ENCODE data around the gene IFNA17. TPM values are rescaled to one million over a fixed set of nuclear protein-coding genes. Genes with fewer than 3 reads are reported as not detected.
"Not testable (repeated sequence)": the region's sequence is repeated elsewhere in the genome, so short reads cannot be mapped to it uniquely, and the experiment has no call there.

The IFNA17 gene
- total RNA-seq, 1 donor from 2014 or later, result not detected

DNA sequence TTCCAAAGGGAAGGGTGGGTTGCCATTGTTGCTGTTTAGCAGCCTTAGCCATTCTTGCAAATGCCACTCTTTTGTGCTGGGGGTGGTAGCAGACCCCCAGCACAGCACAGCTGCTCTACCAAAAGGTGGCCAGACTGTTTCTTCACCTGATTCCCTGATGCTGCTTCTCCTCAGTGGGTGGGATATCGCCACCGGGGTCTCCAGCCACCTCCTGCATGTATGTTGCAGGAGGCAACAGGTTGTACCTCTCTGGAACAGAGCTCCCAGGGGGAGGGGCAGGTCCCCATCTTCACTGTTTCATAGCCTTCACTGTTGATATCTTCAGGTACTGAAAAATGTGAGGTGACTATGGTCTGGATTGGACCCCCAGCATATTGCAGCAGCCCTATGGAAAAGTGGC, 17.2 kb downstream of the IFNA17 start:
- not testable (repeated sequence) for DNase-seq (ENCODE audit: low spot score)

DNA sequence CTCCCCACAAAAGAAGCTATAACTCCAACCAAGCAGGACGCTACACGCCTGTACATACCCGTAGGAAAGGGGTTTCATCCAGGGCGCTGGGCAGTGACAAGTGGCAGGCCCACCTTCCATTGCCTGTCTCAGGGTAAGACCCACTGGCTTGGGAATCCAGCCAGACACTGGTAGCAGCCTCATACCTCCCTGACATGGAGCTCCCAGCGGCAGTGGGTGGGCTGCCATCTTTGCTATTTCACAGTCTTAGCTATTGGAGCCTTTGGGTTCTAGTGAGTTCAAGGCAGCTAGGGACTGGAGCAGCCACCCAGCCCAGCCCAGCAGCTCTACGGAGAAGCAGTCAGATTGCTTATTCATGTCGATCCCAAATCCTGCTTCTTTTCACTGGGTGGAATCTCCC, 17.7 kb downstream of the IFNA17 start:
- DNase-seq (ENCODE audit: low spot score), result no peak

DNA sequence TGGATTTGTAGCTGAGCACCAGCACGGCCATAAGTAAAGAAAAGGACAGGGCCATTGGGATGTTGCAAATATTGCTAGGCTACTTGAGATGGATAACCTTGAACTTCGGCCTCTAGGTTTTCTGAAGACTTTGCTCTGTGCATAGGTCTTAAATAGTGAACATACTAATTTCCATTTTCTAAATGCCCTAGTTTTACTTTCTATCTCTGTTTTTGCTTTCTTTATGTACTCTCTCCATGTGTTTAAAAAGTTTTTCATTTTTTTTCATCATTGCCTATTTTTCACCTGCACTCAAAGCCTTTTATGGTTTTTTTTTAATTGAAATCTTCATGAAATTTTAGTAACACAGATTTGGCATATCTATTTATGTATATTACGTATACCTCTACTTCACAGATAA, 21.0 kb downstream of the IFNA17 start, which contains the start of gene IFNA10:
Gene IFNA10 (minus strand): TSS at position 101 of the 400 bp plus-strand sequence. CDS start 46 bp downstream, at position 55.
- DNase-seq (ENCODE audit: low spot score), result not testable (repeated sequence)

DNA sequence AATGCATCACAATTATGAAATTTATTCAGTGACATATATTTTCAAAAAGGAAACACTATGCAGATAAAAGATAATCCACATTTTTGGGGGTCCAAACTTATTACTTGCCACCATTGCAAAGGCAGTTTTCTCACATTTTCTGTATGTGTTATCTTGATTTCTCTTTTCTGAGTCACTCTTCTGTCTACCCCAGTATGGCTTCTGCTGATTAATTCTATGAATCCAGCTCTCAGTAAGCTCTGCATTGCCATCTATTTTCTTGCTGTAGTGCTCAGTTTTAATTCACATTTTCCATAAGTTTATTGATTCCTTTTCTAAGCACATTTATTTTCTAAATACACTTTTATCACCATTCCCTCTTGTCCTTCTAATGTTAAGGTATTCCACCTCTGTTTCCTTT, 22.8 kb downstream of the IFNA17 start:
- DNase-seq (ENCODE audit: low spot score), result no peak

DNA sequence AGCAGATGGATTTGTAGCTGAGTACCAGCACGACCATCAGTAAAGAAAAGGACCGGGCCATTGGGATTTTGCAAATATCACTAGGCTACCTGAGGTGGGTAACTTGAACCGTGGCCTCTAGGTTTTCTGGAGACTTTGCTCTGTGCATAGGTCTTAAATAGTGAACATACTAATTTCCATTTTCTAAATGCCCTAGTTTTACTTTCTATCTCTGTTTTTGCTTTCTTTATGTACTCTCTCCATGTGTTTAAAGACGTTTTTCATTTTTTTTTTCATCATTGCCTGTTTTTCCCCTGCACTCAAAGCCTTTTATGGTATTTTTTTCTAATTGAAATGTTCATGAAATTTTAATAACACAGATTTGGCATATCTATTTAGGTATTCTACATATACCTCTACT, 25.9 kb downstream of the IFNA17 start, which contains the start of gene IFNA7:
Gene IFNA7 (minus strand): TSS at position 101 of the 400 bp plus-strand sequence. CDS start 40 bp downstream, at position 61.
- not testable (repeated sequence) for DNase-seq (ENCODE audit: low spot score)

DNA sequence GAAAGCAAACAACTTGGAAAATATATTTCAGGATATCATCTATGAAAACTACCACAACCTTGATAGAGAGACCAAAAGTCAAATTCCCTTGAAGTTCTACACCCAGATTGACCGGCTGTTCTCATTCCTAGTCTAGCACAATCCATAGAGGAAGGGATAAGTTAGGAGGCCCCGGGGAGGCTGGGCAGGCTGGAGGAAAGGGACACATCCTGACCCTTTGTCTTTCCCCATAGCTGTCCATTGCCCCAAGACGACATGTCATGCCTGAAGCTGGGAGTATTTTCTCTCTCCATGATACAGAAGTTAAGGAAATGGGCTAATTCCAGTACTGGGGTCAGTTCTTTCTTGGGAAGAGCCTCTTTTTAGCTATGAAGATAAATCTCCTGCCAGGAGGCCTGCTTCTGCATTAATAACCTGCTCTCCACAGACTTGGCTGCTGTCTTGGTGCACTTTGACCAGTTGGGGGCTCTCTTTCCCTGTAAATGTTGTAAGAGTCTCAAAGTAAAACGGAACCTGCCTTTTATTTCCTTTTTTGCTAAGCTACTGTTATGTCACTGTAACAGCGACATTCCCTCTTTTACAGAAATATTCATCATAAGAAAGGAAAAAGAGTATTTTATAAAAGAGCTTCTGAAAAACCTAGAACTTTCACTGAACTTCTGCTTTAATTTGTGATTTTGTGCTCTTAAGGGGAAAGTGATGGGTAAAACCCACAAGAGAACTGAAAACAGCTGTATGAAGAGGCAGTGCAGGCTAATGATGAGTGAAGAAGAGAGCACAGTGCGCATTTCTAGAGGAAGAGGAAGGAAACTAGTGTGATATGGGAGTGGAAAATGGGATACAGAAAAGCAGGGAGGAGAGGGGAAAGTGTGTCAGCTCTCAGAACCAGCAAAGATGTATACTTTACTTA, 32.9 kb downstream of the IFNA17 start:
- not testable (repeated sequence) for DNase-seq (ENCODE audit: low spot score)

DNA sequence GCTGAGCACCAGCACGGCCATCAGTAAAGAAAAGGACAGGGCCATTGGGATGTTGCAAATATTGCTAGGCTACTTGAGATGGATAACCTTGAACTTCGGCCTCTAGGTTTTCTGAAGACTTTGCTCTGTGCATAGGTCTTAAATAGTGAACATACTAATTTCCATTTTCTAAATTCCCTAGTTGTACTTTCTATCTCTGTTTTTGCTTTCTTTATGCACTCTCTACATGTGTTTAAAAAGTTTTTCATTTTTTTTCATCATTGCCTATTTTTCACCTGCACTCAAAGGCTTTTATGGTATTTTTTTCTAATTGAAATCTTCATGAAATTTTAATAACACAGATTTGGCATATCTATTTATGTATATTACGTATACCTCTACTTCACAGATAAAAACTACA, 40.5 kb downstream of the IFNA17 start, which contains the start of gene IFNA4:
Gene IFNA4 (minus strand): TSS at position 101 of the 400 bp plus-strand sequence. CDS start 56 bp downstream, at position 45.
- DNase-seq (ENCODE audit: low spot score), result not testable (repeated sequence)

DNA sequence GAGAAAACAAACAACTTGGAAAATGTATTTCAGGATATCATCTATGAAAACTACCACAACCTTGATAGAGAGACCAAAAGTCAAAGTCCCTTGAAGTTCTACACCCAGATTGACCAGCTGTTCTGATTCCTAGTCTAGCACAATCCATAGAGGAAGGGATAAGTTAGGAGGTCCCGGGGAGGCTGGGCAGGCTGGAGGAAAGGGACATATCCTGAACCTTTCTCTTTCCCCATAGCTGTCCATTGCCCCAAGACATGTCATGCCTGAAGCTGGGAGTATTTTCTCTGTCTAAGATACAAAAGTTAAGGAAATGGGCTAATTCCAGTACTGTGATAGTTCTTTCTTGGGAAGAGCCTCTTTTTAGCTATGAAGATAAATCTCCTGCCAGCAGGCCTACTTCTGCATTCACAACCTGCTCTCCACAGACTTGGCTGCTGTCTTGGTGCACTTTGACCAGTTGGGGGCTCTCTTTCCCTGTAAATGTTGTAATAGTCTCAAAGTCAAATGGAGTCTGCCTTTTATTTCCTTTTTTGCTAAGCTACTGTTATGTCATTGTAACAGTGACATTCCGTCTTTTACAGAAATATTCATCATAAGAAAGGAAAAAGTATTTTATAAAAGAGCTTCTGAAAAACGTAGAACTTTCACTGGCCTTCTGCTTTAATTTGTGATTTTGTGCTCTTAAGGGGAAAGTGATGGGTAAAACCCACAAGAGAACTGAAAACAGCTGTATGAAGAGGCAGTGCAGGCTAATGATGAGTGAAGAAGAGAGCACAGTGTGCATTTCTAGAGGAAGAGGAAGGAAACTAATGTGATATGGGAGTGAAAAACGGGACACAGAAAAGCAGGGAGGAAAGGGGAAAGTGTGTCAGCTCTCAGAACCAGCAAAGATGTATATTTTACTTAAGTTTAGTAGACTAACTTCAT, 44.9 kb downstream of the IFNA17 start:
- DNase-seq (ENCODE audit: low spot score), result not testable (repeated sequence)

Other genes with a start within 250 kb of the IFNA17 start
- 4.1 TPM for gene HACD4, start 196.6 kb downstream of the IFNA17 start, total RNA-seq
- not detected for gene IFNB1, start 150.3 kb downstream of the IFNA17 start, total RNA-seq
- gene IFNW1, start 86.4 kb downstream of the IFNA17 start, total RNA-seq, result not detected
- not detected for gene IFNA21, start 61.6 kb downstream of the IFNA17 start, total RNA-seq
- not detected for gene IFNA4, start 40.6 kb downstream of the IFNA17 start, total RNA-seq
- gene IFNA7, start 26.0 kb downstream of the IFNA17 start, total RNA-seq, result not detected
- not detected for gene IFNA10, start 21.1 kb downstream of the IFNA17 start, total RNA-seq
- not detected for gene IFNA16, start 10.9 kb downstream of the IFNA17 start, total RNA-seq
- gene IFNA14, start 11.8 kb upstream of the IFNA17 start, total RNA-seq, result not detected
- gene IFNA5, start 77.1 kb upstream of the IFNA17 start, total RNA-seq, result not detected
- gene KLHL9, start 107.2 kb upstream of the IFNA17 start, total RNA-seq, result 27.8 TPM
- not detected for gene IFNA6, start 122.7 kb upstream of the IFNA17 start, total RNA-seq
- not detected for gene IFNA13, start 139.8 kb upstream of the IFNA17 start, total RNA-seq
- gene IFNA2, start 157.2 kb upstream of the IFNA17 start, total RNA-seq, result not detected
- gene IFNA8, start 180.9 kb upstream of the IFNA17 start, total RNA-seq, result not detected
- not detected for gene IFNA1, start 212.2 kb upstream of the IFNA17 start, total RNA-seq